Measurements from ENCODE around the gene ZFR.
"Not testable (repeated sequence)": the region's sequence is repeated elsewhere in the genome, so short reads cannot be mapped to it uniquely, and the experiment has no call there.

ZFR gene

DNA sequence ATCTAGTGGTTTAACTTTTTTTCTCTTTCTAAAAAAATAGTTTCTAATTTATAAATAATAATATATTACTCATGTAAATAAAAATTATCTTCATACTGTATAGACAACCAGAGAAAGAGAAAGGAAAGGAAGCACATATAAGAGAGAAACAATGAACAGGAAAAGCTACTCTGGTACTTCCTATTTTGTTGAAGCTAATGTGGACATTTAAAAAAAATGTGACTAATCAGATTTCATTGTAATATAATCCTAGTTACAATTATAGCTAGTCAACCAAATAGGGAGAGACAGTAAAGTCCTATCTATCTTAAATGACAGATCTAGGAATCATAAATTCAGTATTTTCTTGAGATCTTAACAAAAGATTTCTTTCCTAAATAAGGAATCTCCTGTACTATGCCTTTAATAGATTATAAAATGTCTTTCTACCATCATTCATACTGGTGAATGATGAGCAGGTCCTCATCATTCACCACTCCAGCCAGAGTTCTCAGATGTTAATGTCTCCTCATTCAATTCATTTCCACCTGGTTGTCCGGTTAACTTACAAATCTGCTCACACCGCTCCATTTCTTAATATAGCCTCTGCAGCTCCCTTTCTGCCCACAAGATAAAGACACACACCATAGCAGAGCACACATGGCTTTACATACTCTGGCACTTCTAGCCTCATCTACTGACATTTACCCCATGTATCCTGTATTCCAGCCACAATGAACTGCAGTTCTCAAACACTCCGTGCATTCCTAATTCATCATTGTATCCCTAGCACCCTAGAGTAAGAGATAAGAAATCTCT is 30.9 kb downstream of the ZFR start:
- no peak for DNase-seq (ENCODE audit: low read depth in 3 of 3, low spot score in 1 of 3)

DNA sequence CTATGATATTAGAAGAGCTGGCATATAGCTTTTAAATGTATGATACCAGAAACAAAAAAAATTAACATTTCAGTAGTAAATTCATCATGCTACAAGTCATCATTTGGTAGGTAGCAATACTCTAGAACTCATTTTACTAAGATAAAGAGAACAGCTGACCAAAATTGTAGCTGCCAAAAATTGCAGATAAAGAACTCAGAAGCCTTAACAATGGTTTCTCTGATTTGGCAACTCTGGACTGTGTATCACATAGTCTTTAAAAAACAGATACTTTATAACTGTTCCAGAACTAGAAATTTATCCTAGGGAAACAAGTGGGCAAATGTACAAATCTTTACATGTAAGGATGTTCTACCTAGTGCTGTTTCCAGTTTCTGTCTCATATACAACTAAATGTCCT is 33.9 kb downstream of the ZFR start:
- no peak for DNase-seq (ENCODE audit: low read depth in 3 of 3, low spot score in 1 of 3)

DNA sequence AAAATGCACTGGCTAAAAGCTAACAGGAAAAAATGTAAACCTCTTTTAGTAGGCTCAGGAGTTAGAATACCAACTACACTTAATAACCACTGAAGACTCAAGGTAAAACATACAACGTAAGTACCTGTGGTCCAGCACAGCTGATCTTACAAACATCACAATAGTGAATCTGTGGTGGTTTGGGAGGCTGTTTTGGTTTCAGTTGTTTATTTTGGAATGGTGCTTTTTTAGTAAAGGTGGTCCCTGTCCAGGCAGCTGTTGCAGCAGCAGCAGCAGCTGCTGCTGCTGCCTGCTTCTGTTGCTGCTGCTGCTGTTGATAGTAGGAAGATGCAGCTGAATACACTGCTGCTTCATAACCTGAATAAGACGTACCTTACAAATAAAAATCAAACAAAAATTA is 37.9 kb downstream of the ZFR start:
- no peak for DNase-seq (ENCODE audit: low read depth in 3 of 3, low spot score in 1 of 3)

DNA sequence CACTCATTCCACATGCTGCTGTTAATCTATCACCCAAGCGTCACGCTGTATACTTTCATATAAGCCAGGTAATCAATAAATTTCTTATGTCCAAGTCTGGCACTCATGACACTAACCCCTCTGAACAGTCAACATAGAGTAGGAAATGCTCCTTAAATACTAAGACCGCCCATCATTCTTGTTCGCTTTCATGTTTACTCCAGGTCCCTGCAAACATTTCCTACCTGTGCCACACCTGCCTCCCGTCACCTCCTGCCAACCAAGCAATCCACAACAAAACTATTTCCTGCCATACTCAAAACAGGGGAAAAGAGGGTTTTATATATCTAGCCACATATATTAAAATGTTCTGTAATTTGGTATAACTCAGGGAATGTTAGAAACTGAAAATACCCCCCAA is 39.0 kb downstream of the ZFR start:
- no peak for DNase-seq (ENCODE audit: low read depth in 3 of 3, low spot score in 1 of 3)

DNA sequence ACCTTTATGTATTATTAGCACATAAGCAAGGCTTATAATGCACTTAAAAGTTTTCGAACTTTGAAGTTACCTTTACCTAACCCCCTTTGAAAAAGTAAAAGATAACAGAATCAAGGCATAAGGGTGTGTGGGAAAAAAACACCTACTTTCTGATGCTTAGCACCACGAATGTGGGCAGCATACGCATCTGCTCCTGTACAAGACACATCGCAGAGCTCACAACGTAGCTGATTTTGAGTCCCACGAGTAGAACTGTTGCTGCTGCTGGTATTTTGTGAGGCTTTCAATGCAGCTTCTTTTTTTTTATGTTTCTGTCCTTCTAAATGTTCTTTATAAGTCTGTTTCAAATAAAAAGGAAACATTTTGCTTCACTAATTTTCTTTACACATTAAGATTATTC is 40.8 kb downstream of the ZFR start:
- no peak for DNase-seq (ENCODE audit: low read depth in 3 of 3, low spot score in 1 of 3)

DNA sequence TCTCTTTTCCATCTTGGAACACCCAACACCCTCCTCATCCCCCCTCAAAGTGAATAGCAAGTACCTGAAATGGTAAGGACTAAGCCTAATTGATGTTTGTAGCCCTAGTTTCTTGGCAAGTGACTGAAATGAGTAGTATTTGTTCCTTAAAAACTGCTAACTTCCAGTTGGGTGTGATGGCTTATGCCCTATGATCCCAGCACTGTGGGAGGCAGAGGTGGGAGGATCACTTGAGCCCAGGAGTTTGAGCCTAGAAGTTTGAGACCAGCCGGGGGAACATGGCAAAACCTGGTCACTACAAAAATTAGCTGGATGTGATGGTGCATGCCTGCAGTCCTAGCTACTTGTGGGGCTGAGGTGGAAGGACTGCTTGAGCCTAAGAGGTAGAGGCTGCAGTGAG is 44.1 kb downstream of the ZFR start:
- DNase-seq (ENCODE audit: low read depth in 3 of 3, low spot score in 1 of 3), result no peak

DNA sequence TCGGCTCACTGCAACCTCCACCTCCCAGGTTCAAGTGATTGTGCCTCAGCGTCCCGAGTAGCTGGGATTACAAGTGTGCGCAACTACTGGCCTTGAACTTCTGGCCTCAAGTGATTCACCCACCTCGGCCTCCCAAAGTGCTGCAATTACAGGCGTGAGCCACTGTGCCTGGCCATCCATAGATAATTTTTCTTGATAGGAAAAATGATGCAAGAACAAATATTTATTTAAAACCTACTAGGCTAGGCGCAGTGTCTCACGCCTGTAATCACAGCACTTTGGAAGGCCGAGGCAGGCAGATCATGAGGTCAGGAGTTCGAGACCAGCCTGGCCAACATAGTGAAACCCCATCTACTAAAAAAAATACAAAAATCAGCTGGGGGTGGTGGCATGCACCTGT is 45.8 kb downstream of the ZFR start:
- DNase-seq (ENCODE audit: low read depth in 3 of 3, low spot score in 1 of 3), result not testable (repeated sequence)

DNA sequence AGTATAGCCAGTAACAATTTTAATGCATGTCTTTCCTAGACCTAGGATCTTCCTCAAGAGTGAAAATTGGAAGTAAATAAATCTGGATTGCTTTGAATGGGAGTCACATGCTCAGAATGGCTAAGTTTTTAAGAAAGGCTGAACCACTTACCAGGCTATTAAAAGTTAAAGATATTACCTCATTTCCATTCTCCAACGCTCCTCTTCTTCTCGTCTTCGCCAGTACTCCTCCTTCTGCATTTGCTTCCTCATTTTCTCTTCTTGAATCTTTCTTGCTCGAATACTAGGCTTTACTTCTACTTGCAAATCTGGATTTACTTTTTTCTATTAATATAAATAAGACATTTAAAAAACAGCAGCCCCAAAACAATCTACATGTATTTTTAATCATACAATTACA is 49.6 kb downstream of the ZFR start:
- DNase-seq (ENCODE audit: low read depth in 3 of 3, low spot score in 1 of 3), result no peak

DNA sequence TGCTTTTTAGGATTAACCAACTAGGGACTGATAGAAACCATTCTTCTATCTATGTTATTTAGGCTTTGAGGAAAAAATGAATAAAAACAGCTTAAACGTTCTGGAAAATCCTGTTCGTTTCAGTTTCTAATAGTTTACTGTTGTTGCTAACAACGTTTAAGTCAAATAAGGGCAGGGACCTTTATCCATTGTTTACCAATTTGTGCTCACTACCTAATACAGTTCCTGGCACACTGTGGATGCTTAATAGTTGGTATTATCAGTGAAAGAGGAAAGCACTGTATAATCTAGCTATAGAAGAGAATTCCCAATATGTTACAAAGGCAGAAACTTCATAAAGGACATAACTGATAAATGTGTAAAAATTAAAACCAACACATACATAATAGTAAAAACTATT is 52.5 kb downstream of the ZFR start:
- no peak for DNase-seq (ENCODE audit: low read depth in 3 of 3, low spot score in 1 of 3)

DNA sequence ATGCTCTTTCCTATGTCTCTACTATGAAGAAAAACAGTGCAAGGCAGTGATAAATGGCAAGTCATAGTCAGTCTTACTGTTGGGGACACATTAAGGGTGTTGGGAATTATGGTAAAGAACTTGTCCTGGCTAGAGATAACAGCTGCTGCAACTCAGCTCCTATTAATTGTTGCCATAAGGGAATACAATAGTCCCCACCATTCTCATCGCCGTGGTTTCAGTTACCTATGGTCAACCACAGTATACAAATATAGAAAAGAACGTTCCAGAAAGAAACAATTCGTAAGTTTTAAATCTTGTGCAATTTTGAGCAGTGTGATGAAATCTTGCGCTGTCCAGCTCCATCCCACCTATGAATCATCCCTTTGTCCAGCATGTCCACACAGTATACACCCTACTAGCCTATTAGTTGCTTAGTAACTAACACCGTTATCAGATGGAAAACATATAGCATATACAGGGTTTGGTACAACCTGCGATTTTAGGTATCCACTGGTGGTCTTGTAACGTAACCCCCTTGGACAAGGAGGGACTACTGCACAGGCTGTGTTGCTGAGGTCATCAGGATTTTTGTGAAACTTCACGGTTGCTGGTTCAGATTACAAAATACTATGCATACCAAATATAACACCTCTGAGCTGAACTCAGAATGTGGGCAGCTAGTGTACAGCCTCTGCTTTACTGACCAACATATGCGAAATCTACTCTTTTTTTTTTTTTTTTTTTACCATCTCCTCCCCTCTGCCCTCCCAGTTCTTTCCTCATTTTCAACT is 53.5 kb downstream of the ZFR start:
- DNase-seq (ENCODE audit: low read depth in 3 of 3, low spot score in 1 of 3), result no peak

DNA sequence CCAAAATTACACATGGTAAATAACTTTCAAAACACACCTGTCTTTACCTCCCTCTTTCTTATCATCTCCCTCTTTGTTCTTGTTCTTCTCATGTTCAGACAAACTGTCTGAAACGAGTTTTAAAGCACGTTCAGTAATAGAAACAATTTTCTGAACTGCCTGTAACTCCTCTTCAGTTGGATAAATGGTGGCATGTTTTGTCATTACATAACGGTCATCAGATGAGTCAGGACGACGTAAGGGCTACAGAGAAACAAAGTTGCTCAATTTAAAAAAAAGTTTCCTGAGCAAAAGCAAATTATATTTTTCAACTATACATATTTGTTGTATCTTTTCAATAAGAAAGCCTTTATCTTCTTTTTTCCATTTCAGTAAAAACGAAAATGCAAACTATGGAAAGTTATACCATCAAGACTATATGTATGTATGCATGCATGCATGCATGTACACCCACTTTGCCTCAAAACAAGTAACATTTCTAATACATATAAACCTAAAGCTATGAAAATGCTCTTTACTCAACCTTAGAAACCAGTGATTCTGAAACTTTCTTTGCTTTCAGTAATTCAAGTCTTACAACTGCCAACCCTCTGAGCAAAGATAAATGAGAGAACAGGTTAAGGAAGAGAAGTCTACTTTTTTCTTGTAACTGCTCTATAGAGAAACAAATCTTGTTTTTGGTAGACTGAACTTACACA is 56.0 kb downstream of the ZFR start:
- no peak for DNase-seq (ENCODE audit: low read depth in 3 of 3, low spot score in 1 of 3)

DNA sequence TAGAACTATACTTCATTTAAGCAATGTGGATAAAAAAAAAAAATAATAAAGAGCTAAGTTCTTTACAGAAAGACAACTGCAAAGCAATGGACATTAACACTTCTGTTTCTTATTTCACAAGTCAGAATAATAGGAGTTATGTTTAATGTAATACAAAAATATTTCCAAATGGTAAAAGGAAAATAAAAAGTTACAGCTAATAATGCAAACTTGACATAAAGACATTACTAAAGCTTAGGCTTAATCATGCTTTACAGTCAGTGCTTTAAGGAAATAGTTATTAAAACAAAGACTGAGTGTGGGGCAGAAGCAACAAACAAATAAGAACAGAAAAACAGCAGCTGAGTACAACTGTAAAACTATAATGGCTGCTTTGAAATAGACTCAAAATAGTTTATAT is 56.7 kb downstream of the ZFR start:
- no peak for DNase-seq (ENCODE audit: low read depth in 3 of 3, low spot score in 1 of 3)

DNA sequence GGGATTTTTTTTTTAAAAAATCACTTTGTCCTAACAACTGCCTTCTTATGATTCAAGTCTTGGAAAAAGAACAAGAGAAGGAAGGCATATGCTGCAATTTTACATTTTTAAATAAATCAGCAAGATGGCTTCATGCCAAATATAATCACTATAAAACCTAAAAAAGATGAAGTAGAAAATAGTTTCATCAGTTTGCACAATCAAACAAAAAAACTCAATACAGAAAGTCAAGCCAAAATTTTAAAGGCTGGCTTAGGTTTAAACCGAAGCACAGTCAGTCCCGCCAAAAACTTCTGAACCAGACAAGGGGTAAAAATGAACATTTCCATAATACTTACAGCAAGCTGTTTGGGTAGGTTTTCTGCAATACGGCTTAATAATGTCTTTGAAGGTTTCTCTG is 57.3 kb downstream of the ZFR start:
- DNase-seq (ENCODE audit: low read depth in 3 of 3, low spot score in 1 of 3), result no peak

DNA sequence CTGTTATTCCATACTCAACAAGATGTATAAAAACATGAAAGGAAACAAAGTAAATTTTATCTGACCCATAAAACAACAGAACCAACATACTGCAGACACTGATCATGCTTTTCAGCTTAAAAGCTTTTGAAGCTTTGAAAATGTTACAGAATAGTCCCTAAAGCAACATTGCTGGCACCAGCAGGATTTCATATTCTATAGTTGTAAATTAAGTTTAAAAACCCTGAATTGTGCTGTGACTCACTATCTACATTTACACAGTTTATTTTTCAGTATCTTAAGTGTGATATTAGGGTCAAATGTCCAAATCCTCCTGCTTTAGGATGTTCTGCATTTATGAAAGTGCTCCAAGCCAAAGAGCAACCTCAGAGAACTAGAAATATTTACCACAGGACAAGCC is 59.9 kb downstream of the ZFR start:
- DNase-seq (ENCODE audit: low read depth in 3 of 3, low spot score in 1 of 3), result no peak

DNA sequence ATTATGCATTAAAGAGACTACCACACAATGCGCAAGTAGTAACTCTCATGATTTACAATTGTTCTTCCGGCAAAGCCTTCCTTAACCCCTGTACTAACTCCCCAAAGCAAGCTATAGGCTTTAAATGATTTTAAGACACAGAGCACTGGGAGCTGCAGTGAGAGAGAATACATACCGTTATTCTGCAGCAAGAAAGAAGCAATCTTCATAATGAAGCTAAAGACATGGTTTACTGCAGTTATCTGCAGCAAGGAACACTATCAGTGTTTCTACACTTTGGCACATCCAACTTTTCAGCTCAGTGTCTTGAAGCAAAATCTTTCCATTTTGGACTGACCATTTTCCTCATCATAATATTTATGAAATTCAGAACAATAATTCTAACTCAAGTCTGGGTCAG is 61.0 kb downstream of the ZFR start:
- DNase-seq (ENCODE audit: low read depth in 3 of 3, low spot score in 1 of 3), result no peak

DNA sequence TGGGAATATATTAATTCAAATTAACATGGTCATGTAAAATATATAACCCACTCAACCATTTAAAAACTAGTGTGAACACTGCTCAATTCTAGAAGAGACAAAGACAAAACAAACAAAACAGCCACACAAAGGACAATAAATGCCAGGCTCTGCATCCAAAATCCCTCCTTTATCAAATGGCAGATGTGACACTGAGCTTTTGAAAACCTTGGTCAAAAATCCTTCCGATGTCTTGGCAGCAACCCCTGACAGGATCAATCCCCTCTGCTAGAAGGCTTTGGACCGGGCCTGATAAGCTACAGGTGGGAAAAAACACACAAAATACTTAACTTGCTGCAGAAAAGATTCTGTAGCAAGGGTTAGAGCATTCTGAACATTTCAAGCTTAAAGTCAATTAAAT is 61.5 kb downstream of the ZFR start:
- no peak for DNase-seq (ENCODE audit: low read depth in 3 of 3, low spot score in 1 of 3)

DNA sequence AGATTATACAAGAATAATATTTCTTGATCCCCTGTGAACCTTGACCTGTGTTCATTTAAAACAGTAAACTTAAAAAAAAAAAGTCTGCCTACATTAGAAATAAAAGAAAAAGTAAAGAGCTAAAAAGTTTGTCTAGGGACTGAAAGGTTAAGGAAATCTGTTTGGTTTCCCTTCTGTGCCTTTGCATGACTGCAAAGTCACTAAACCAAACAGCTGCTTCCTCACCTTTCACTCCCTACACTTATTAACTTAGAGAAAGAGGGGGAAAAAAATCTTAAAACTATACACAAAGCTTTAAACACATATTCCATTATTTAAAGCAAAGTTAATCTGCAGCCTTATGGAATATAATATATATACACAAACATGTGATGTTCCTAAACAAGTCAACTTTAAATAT is 65.1 kb downstream of the ZFR start:
- DNase-seq (ENCODE audit: low read depth in 3 of 3, low spot score in 1 of 3), result no peak

DNA sequence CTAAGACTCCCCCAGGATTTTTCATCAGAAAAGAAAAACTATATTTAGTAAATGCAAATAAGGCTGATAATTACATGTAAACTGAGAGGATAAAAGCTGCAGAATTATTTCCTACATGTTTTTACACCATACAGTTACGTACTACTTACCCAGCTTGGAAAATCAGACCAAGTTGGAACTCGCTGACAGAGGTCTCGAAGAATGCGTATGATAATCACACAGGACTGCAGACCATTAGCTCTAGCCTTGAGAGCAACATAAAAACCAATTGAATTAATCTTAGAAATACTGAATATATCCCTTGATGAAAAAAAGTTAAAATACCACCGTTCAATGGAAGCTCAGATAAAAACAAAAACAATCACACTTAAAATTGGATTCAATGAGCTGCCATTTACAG is 65.6 kb downstream of the ZFR start:
- DNase-seq (ENCODE audit: low read depth in 3 of 3, low spot score in 1 of 3), result no peak

DNA sequence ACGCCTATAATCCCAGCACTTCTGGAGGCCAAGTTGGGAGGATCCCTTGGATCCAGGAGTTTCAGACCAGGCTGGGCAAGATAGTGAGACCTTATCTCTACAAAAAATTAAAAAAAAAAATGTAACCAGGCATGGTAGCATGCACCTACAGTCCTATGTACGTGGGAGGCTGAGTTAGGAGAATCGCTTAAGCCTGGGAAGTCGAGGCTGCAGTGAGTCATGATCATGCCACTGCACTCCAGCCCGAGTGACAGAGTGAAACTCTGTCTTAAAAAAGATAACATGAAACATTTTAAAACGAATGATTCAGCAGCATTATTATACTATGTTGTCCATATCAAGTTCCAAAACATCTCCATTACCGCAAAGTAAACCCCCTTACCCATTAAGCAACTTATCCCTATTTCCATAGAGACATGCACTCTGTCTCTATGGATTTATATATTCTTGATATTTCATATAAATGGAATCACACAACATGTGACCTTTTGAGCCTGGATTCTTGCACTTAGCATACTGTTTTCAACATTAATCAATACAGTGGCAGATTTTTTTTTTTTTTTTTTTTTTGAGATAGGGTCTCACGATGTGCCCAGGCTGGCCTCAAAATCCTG is 74.9 kb downstream of the ZFR start:
- no peak for DNase-seq (ENCODE audit: low read depth in 3 of 3, low spot score in 1 of 3)

DNA sequence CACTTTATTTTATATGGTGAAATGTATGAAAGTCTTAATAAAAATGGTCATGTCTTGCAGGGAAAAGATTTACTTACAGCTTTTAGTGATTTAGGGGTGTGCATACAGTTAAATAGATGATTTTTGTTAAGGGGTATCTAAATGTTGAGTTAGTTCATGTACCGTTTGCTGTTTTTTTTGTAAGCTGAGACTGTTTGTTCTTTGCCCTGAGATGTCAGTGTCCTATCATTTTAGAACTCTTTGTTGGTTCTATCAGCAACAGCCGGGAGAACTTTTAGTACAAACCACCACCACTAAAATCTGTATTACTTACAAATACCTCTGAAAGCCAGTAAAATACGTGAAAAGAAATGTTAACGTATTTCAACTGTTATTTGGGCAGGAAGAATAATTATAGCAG is 75.5 kb downstream of the ZFR start:
- no peak for DNase-seq (ENCODE audit: low read depth in 3 of 3, low spot score in 1 of 3)

DNA sequence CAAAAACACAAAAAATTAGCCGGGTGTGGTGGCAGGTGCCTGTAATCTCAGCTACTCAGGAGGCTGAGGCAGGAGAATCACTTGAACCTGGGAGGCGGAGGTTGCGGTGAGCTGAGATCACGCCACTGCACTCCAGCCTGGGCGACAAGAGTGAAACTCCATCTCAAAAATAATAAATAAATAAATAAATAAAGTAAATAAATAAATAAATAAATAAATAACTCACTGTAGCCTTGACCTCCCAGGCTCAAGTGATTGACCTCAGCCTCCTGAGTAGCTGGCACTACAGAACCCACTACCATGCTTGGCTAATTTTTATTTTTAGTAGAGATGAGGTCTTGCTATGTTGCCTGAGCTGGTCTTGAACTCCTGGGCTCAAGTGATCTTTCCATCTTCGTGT is 77.3 kb downstream of the ZFR start:
- DNase-seq (ENCODE audit: low read depth in 3 of 3, low spot score in 1 of 3), result not testable (repeated sequence)

DNA sequence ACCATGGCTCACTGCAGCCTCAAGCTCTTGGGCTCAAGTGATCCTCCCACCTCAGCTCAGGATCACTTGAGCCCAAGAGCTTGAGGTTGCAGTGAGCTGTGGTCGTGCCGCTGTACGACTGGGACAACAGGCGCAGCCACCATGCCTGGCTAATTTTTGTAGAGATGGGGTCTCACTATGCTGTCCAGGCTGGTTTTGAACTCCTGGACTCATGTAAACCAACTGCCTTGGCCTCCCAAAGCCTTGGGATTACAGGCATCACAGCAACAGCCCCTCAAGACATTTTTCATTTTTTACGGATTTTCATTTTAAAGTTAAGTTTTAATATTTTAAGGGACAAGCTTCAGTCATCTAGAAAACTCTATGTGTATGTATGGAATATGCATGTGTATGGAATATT is 78.9 kb downstream of the ZFR start:
- DNase-seq (ENCODE audit: low read depth in 3 of 3, low spot score in 1 of 3), result no peak
